Activated CD4-positive, alpha-beta T cell treated with anti-CD3 and anti-CD28 coated beads for 24 hours (primary cell): ENCODE results near the gene TRRAP.
"Not testable (repeated sequence)": the region's sequence is repeated elsewhere in the genome, so short reads cannot be mapped to it uniquely, and the experiment has no call there.

Experiments
- DNase-seq, 2 donors: peaks; one replicate each; pipeline ENCODE4 v3.0.0-alpha.2; 2020; ENCODE audit warnings: low read depth in 2 of 2

The TRRAP gene

DNA sequence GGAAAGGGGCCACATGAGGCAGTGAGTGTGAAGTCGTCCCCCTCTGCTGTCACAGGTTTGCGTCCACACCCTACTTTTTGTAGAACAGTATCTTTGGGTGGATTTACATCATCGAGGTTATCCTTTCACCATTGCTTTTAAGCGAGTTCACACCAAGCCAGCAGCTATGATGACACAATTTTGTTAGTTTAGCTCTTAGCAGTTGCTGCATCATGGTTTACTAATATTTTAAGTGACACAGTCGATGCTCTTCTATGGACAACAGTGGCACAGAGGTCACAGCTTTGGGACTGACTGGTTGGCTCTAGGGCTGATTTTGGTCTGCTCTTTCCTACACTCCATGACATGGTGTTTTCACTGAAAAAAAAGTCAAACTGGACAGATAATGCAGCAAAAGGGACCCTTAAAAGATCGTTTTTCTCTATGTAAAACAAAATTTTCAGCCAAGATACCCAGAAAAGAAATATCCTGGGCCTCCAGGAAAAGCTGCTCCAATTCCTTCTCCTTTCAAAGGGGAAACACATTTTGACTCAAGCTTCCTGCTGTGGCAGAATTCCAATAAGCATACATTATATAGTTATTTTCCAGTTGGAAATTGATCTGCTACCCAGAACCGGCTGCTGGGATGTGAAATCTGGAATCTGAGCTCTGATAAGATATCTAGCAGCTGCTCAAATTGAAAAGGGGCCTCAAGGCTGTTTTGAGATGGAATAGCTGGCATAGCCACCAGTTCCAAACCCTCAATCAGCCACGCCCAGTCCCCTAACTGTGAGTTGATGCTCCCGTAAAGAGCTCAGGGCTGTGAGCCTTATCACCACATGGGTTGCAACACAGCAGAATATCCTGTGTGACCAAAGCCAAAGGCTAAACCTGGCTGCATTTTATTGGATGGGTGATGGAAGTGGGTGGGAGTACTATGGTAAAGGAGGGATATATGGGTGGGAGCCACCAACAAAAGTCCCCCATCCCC, 151.4 kb downstream of the TRRAP start:
- DNase-seq = no peak

GRCh38 chr7:99030457-99030856, 152.1 kb downstream of the TRRAP start:
- DNase-seq = no peak

DNA sequence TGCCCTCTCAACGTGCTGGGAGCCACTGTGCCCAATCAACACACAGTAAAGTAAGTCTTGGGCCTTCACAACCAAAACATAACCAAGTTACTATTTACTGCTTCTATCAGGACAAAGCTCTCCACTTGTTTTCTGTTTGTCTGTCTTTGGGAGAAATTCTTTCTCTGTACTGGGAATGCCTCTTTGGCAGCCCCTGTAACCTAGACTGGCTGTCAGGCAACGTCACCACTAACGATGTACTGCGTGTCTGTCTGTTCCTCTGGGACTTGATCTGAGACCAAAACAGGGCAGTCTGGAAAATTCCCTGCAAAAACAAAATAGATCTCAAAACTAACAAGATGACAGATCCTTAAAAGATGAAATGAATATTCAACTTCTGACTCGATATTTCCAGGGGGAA, 152.6 kb downstream of the TRRAP start:
- DNase-seq = no peak

GRCh38 chr7:99031496-99031895, 153.2 kb downstream of the TRRAP start:
- DNase-seq = no peak

- DNase-seq = no peak
Observed at GRCh38 chr7:99032928-99033327, 154.6 kb downstream of the TRRAP start.

DNA sequence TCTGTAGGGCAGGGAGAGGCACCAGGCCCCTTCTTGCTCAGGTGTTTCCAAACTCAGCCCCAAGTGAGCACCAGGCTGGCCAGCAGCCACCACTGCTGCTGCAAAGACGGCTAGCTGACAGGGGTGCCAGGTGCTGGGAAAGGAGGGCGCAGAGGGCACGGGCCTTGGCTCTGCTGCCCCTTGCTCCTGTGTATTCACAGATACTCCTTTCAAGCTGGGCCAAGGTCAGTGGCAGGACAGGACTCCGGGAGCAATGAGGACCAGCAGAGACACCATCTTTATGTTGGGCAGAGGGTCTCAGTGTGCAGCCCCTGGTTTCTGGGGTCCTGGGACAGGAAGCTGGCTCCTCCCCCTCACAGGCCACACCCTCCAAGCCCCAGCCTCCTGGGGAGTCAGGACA, 155.4 kb downstream of the TRRAP start:
- DNase-seq = no peak

GRCh38 chr7:99034932-99035722, 156.8 kb downstream of the TRRAP start:
- DNase-seq = no peak

DNA sequence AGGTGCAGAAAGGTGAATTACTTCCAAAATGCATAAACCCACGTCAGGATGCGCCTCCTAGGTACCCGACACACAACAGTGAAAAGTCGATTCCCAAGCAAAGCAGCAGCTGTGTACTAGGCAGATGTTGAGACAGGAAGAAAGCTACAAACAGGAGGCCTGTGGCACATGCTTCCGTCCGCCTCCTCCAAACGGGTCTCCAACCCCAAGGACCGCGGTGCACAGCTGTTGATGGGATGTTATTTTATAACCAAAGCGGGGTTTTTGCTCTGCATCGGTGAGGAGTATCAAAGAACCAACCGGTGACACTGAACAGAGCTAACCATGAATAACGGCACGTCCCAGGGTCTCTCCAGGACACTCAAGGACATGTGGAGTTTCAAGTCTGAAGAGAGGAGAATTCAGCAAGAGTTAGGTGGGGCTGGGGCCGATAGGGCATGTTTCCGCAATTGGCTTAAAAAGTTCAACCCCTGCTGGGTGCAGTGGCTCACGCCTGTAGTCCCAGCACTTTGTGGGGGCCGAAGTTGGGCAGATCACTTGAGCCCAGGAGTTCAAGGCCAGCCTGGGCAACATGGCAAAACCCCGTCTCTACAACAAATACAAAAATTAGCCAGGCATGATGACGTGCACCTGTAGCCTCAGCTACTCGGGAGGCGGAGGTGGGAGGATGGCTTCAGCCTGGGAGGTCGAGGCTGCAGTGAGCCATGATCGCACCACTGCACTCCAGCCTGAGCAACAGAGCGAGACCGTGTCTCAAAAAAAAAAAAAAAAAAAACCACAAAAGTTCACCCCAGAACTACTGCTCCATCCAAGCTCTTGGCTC, 157.6 kb downstream of the TRRAP start:
- no peak for DNase-seq

DNA sequence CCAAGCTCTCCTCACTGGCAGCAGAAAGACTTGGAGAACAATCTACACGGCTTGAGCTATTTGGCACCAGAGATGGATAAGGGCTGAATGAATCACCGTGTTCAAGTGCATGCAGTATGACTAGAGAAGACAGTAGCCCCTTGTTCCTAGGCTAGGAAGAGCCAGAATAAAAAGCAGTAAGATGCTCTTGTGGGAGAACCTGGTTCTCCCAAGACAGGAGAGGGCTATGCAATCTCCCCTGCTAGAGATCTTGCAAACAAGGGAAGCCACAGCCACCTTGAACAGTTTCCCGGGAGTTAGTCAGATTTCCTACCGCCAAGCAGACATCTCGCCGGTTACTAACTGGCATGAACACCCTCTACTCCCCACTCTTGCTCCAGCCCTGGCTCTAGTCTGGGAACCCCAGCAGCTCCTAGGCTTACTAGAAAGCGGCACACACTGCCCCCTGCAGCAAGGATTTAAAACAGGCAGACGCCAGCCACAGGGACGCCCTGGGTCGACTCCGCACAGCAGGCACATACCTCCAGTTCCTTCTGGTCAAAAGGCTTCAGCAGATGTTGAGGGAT, 158.3 kb downstream of the TRRAP start:
- no peak for DNase-seq

DNA sequence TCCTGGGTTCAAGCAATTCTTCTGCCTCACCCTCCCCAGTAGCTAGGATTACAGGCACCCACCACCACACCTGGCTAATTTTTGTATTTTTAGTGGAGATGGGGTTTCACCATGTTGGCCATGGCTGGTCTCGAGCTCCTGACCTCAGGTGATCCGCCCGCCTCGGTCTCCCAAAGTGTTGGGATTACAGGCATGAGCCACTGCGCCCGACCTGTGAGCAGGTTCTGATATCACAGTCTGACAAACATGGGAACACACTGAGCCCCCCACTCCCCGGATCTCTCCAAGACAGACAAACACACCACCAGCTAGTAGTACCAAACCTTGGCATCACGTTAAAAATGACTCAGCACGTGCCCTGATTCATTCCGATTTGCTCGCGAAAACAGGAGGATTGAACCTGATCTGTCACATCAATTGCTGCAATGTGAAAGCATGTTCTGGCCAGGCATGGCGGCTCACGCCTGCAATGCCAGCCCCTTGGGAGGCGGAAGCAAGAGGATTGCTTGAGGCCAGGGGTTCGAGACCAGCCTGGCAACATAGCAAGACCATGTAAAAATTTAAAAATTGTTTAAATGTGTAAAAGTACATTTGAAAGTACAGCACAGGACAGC, 159.1 kb downstream of the TRRAP start:
- DNase-seq = no peak

DNA sequence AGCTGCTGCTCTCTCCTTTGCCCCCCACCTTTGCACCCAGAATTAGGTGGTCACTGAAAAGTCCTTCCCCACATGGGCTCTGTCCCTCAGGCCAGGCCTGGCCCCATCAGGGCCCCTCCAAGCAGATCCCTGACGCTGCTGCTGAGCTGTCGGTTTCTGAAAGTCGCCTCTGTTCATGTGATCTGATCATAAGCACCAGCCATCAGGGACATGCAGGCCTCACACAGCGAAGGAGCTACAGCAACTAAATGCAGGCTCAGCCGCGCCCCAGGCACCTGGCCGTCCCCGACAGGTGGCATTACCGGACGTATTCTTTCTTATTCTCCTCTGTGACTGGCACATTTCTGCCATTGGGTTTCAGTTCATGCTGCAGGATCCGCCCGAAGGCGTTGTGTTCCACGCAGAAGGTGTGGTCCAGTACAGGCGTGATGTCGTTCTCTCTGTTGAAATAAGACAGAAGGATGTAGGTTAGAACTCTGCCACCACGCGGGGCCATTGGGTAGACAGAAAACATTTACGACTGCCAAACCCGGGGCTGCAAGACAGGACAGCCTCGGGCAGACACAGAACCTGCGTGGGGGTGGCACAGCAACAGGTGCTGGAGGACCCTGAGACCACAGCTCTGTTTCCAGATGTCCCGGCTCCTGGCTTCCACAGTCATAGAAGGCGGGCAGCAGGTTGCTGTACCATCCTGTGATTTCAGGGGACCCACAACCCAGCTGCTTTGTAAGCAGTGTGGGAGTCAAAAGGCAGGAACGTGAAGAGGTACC, 159.9 kb downstream of the TRRAP start:
- no peak for DNase-seq

DNA sequence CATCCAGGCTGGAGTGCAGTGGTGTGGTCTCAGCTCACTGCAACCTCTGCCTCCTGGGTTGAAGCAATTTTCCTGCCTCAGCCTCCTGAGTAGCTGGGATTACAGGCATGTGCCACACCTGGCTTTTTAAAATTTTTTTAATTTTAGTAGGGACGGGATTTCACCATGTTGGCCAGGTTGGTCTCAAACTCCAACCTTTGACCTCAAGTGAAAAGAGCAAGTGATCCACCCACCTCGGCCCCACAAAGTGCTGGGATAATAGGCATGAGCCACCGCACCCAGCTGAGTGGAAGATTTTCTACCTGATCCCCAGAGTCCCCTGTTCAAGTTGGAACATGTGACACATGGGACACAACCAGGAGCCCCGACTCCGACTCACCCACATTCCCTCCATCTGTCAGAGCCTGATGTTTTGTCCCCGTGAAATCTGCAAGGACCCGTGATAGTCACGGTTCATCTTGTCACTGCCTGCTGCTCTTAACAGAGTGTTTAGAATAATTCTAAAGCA, 161.1 kb downstream of the TRRAP start:
- DNase-seq = no peak

- peak; percentile 36 to 55 for DNase-seq
Observed at GRCh38 chr7:99040104-99040958, 162.0 kb downstream of the TRRAP start.

GRCh38 chr7:99041526-99041925, 163.2 kb downstream of the TRRAP start:
- DNase-seq = no peak

DNA sequence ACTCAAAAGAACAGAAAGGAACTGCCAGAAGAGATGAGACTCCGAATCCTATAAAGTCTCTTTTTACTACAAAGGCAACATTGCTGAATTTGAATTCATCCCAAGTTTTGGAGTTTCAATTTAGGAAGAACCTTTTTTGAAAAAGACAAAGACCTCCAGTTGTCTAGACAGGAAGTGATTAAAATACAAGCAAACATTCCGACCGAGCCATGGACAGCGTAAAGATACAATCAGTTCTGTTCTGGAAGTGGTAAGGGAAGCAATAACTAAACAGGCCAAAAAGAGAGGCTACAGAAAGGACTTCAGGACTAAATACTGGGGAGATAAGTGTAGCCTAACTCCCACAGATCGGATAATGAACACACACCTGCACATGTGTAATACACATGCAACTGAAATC, 164.6 kb downstream of the TRRAP start:
- DNase-seq = no peak

- DNase-seq = not testable (repeated sequence)
Observed at GRCh38 chr7:99044858-99045257, 166.5 kb downstream of the TRRAP start.

GRCh38 chr7:99046262-99046661, 167.9 kb downstream of the TRRAP start:
- not testable (repeated sequence) for DNase-seq

DNA sequence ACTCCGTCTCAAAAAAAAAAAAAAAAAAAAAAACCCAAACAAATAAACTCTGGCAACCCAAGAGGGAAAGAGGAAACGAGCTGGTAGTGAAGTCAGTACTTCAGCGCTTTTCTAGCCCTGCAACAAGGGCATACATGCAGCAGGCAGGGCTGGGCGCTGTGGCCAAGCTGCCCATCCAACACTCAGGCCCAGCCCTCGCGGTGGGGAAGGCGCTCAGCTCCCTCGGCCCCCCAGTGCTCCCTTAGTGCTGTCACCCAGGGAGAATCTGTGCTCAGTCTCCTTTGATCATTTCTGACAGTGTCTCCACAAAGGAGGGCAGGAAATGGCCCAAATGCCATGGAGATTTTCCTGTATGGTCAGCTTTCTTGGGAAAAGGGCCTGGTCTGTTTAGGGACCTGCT, 168.4 kb downstream of the TRRAP start:
- DNase-seq = no peak

- no peak for DNase-seq
Observed at GRCh38 chr7:99047526-99048077, 169.3 kb downstream of the TRRAP start.
